ENCODE measurements around the gene LDLRAD4.
A peak's percentile ranks its signal among the peaks of the same experiment; 100 is the strongest.
"Not testable (repeated sequence)": the region's sequence is repeated elsewhere in the genome, so short reads cannot be mapped to it uniquely, and the experiment has no call there.

Gene LDLRAD4

GRCh38 chr18:13486686-13487085, 268.1 kb downstream of the LDLRAD4 start:
- Histone ChIP-seq H3K27me3 (ENCODE audit: insufficient read depth, low read length, poor library complexity) (no peaks in the 10 kb centered on the region), H2AFZ (ENCODE audit: low read depth, low read length) (no peak overlapping the region), H4K20me1 (ENCODE audit: insufficient read depth, low read length) (peaks cover 76% of the 10 kb centered on the region), H3K4me2 (ENCODE audit: insufficient read depth, low read length) (no peak overlapping the region), H3K9ac (ENCODE audit: low read depth, low read length) (no peak overlapping the region), H3K79me2 (ENCODE audit: insufficient read depth, low read length) (peaks cover 97% of the 10 kb centered on the region), H3K4me3 (ENCODE audit: low read depth in 1 of 2, low read length in 2 of 2) (no peak overlapping the region), H3K9me3 (ENCODE audit: insufficient read depth, low read length, severe bottlenecking) (no peaks in the 10 kb centered on the region), H3K4me1 (ENCODE audit: insufficient read depth, low read length) (0 out of 2 replicates have a peak, but pooled peaks cover 5% of the 10 kb centered on the region), H3K27ac (ENCODE audit: low read length) (no peak overlapping the region), H3K36me3 (ENCODE audit: insufficient read depth, low read length) (peaks cover 93% of the 10 kb centered on the region)
- DNase-seq (no peak), ATAC-seq (ENCODE audit: insufficient read depth, low read depth) (no peak)
- TF ChIP-seq, protein P1, sequence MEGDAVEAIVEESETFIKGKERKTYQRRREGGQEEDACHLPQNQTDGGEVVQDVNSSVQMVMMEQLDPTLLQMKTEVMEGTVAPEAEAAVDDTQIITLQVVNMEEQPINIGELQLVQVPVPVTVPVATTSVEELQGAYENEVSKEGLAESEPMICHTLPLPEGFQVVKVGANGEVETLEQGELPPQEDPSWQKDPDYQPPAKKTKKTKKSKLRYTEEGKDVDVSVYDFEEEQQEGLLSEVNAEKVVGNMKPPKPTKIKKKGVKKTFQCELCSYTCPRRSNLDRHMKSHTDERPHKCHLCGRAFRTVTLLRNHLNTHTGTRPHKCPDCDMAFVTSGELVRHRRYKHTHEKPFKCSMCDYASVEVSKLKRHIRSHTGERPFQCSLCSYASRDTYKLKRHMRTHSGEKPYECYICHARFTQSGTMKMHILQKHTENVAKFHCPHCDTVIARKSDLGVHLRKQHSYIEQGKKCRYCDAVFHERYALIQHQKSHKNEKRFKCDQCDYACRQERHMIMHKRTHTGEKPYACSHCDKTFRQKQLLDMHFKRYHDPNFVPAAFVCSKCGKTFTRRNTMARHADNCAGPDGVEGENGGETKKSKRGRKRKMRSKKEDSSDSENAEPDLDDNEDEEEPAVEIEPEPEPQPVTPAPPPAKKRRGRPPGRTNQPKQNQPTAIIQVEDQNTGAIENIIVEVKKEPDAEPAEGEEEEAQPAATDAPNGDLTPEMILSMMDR (IDR thresholded peaks at IDR 0.05; ENCODE audit: borderline replicate concordance, extremely low read depth, low read length, poor library complexity, severe bottlenecking): no peak
- no peak for TF ChIP-seq EZH2 (IDR thresholded peaks at IDR 0.05; ENCODE audit: borderline replicate concordance, low read depth, low read length, severe bottlenecking)

GRCh38 chr18:13487237-13487636, 268.7 kb downstream of the LDLRAD4 start:
- DNase-seq (no peak), ATAC-seq (ENCODE audit: insufficient read depth, low read depth) (no peak)
- H3K36me3 ChIP-seq (ENCODE audit: insufficient read depth, low read length): peaks cover 93% of the 10 kb centered on the region
- H4K20me1 ChIP-seq (ENCODE audit: insufficient read depth, low read length): peaks cover 75% of the 10 kb centered on the region
- no peak overlapping the region for H2AFZ ChIP-seq (ENCODE audit: low read depth, low read length)
- no peaks in the 10 kb centered on the region for H3K9me3 ChIP-seq (ENCODE audit: insufficient read depth, low read length, severe bottlenecking)
- H3K4me3 ChIP-seq (ENCODE audit: low read depth in 1 of 2, low read length in 2 of 2): no peak overlapping the region
- H3K4me2 ChIP-seq (ENCODE audit: insufficient read depth, low read length): no peak overlapping the region
- H3K4me1 ChIP-seq (ENCODE audit: insufficient read depth, low read length): 0 out of 2 replicates have a peak, but pooled peaks cover 3% of the 10 kb centered on the region
- H3K79me2 ChIP-seq (ENCODE audit: insufficient read depth, low read length): peaks cover 97% of the 10 kb centered on the region
- H3K9ac ChIP-seq (ENCODE audit: low read depth, low read length): no peak overlapping the region
- TF ChIP-seq, protein P1 (IDR thresholded peaks at IDR 0.05; ENCODE audit: borderline replicate concordance, extremely low read depth, low read length, poor library complexity, severe bottlenecking): no peak
- no peak for TF ChIP-seq EZH2 (IDR thresholded peaks at IDR 0.05; ENCODE audit: borderline replicate concordance, low read depth, low read length, severe bottlenecking)
- H3K27ac ChIP-seq (ENCODE audit: low read length): peak overlapping the region; percentile 30; the same call in 1 of the 2 replicates
- H3K27me3 ChIP-seq (ENCODE audit: insufficient read depth, low read length, poor library complexity): no peaks in the 10 kb centered on the region

- Histone ChIP-seq H4K20me1 (ENCODE audit: insufficient read depth, low read length) (peaks cover 69% of the 10 kb centered on the region), H3K4me1 (ENCODE audit: insufficient read depth, low read length) (no peaks in the 10 kb centered on the region), H3K4me3 (ENCODE audit: low read depth in 1 of 2, low read length in 2 of 2) (no peak overlapping the region), H3K4me2 (ENCODE audit: insufficient read depth, low read length) (no peak overlapping the region), H3K27me3 (ENCODE audit: insufficient read depth, low read length, poor library complexity) (no peaks in the 10 kb centered on the region), H3K27ac (ENCODE audit: low read length) (no peak overlapping the region), H3K36me3 (ENCODE audit: insufficient read depth, low read length) (peaks cover 93% of the 10 kb centered on the region), H3K9ac (ENCODE audit: low read depth, low read length) (no peak overlapping the region), H3K9me3 (ENCODE audit: insufficient read depth, low read length, severe bottlenecking) (no peaks in the 10 kb centered on the region), H2AFZ (ENCODE audit: low read depth, low read length) (no peak overlapping the region), H3K79me2 (ENCODE audit: insufficient read depth, low read length) (peaks cover 97% of the 10 kb centered on the region)
- no peak; the same call in 2 of the 3 replicates for ATAC-seq (ENCODE audit: insufficient read depth, low read depth)
- no peak for DNase-seq
- no peak for TF ChIP-seq EZH2 (IDR thresholded peaks at IDR 0.05; ENCODE audit: borderline replicate concordance, low read depth, low read length, severe bottlenecking)
- TF ChIP-seq, protein P1 (IDR thresholded peaks at IDR 0.05; ENCODE audit: borderline replicate concordance, extremely low read depth, low read length, poor library complexity, severe bottlenecking): no peak
Observed at GRCh38 chr18:13488281-13488929, 269.8 kb downstream of the LDLRAD4 start.

- H3K4me1 ChIP-seq (ENCODE audit: insufficient read depth, low read length); H3K27me3 ChIP-seq (ENCODE audit: insufficient read depth, low read length, poor library complexity); DNase-seq; H3K9me3 ChIP-seq (ENCODE audit: insufficient read depth, low read length, severe bottlenecking); ATAC-seq (ENCODE audit: insufficient read depth, low read depth); H3K4me3 ChIP-seq (ENCODE audit: low read depth in 1 of 2, low read length in 2 of 2); H3K9ac ChIP-seq (ENCODE audit: low read depth, low read length); H2AFZ ChIP-seq (ENCODE audit: low read depth, low read length); H3K4me2 ChIP-seq (ENCODE audit: insufficient read depth, low read length): not testable (repeated sequence)
- H4K20me1 ChIP-seq (ENCODE audit: insufficient read depth, low read length): peaks cover 68% of the 10 kb centered on the region
- peak overlapping the region; percentile 31; the same call in 1 of the 2 replicates for H3K27ac ChIP-seq (ENCODE audit: low read length)
- peaks cover 97% of the 10 kb centered on the region for H3K79me2 ChIP-seq (ENCODE audit: insufficient read depth, low read length)
- peaks cover 95% of the 10 kb centered on the region for H3K36me3 ChIP-seq (ENCODE audit: insufficient read depth, low read length)
Observed at GRCh38 chr18:13489303-13489702, 270.7 kb downstream of the LDLRAD4 start.

All from DND-41 (cell line).